ENCODE data around the gene KRTAP4-8. TPM values are rescaled to one million over a fixed set of nuclear protein-coding genes. Genes with fewer than 3 reads are reported as not detected.

KRTAP4-8 gene
- total RNA-seq, 1 experiment from 2014 or later: not detected

DNA sequence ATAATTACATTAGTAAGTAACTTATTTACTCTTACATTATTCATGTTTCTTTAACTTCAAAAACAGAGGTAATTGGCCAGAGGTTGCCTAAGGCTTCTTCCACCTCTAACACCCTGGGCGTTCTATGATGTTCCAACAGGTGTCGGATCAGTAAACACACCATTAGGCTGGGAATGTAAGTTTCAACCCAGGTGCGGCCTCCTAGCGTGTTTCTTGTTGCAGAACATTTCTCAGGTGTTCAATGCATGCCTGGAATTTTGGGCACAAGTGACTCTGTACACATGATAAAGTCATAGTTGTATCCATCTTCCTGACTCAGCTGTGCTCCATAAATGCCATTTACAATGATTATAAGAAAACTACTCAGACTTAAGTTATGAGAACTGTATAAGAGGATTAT is 43.9 kb downstream of the KRTAP4-8 start:
- no peak overlapping the region for H3K27ac ChIP-seq (ENCODE audit: low read length)
- no peaks in the 10 kb centered on the region for H3K27me3 ChIP-seq (ENCODE audit: control insufficient read depth, insufficient read depth, low read length)
- POLR2A ChIA-PET: no interaction called here
- H3K36me3 ChIP-seq (ENCODE audit: control insufficient read depth, insufficient read depth, low read length): no peaks in the 10 kb centered on the region
- in situ Hi-C loops (cut with HindIII; ENCODE audit: low pct_unique_long_range_greater_than_20kb, low sequenced_read_pairs) (no loop called here), intact Hi-C loops (cut with micrococcal nuclease; ENCODE audit: unreplicated experiment) (no loop called here)
- no peaks in the 10 kb centered on the region for H3K9me3 ChIP-seq (ENCODE audit: control insufficient read depth, insufficient read depth, low read depth, low read length)
- no peaks in the 10 kb centered on the region for H3K4me1 ChIP-seq (ENCODE audit: control insufficient read depth, insufficient read depth, low read length)
- H3K4me3 ChIP-seq (ENCODE audit: low read depth in 2 of 2, low read length in 2 of 2): no peak overlapping the region
- BruUV-seq (replicated peaks): no TSS peak
- no peak for TF ChIP-seq TCF7L2 (IDR thresholded peaks at IDR 0.05; ENCODE audit: low read depth, low read length)
- TF ChIP-seq, protein P1, sequence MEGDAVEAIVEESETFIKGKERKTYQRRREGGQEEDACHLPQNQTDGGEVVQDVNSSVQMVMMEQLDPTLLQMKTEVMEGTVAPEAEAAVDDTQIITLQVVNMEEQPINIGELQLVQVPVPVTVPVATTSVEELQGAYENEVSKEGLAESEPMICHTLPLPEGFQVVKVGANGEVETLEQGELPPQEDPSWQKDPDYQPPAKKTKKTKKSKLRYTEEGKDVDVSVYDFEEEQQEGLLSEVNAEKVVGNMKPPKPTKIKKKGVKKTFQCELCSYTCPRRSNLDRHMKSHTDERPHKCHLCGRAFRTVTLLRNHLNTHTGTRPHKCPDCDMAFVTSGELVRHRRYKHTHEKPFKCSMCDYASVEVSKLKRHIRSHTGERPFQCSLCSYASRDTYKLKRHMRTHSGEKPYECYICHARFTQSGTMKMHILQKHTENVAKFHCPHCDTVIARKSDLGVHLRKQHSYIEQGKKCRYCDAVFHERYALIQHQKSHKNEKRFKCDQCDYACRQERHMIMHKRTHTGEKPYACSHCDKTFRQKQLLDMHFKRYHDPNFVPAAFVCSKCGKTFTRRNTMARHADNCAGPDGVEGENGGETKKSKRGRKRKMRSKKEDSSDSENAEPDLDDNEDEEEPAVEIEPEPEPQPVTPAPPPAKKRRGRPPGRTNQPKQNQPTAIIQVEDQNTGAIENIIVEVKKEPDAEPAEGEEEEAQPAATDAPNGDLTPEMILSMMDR (IDR thresholded peaks at IDR 0.05): no peak
- TF ChIP-seq POLR2AphosphoS5 (IDR thresholded peaks at IDR 0.05; ENCODE audit: low read depth, low read length): no peak
- TF ChIP-seq, protein P2, sequence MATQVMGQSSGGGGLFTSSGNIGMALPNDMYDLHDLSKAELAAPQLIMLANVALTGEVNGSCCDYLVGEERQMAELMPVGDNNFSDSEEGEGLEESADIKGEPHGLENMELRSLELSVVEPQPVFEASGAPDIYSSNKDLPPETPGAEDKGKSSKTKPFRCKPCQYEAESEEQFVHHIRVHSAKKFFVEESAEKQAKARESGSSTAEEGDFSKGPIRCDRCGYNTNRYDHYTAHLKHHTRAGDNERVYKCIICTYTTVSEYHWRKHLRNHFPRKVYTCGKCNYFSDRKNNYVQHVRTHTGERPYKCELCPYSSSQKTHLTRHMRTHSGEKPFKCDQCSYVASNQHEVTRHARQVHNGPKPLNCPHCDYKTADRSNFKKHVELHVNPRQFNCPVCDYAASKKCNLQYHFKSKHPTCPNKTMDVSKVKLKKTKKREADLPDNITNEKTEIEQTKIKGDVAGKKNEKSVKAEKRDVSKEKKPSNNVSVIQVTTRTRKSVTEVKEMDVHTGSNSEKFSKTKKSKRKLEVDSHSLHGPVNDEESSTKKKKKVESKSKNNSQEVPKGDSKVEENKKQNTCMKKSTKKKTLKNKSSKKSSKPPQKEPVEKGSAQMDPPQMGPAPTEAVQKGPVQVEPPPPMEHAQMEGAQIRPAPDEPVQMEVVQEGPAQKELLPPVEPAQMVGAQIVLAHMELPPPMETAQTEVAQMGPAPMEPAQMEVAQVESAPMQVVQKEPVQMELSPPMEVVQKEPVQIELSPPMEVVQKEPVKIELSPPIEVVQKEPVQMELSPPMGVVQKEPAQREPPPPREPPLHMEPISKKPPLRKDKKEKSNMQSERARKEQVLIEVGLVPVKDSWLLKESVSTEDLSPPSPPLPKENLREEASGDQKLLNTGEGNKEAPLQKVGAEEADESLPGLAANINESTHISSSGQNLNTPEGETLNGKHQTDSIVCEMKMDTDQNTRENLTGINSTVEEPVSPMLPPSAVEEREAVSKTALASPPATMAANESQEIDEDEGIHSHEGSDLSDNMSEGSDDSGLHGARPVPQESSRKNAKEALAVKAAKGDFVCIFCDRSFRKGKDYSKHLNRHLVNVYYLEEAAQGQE (IDR thresholded peaks at IDR 0.05; ENCODE audit: insufficient read depth in 1 of 2, low read depth in 2 of 2, low read length in 1 of 2): no peak
- TF ChIP-seq SIN3A (IDR thresholded peaks at IDR 0.05; ENCODE audit: borderline replicate concordance, insufficient read depth, low read depth, low read length): no peak
- CTCF ChIA-PET: no interaction called here
- no peak for ATAC-seq
- no peak for DNase-seq (ENCODE audit: low read depth, low spot score)

DNA sequence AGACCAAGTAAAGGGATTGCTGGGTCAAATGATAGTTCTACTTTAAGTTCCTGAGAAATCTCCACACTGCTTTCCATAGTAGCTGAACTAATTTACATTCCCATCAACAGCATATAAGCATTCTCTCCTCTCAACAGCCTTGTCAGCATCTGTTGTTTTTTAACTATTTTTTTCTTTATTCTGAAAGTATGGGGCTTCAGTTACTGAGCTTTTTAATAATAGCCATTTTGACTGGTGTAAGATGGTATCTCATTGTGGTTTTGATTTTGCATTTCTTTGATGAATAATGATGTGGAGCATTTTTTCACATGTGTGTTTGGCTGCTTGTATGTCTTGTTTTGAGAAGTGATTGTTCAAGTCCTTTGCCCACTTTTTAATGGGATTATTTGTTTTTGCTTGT is 45.4 kb downstream of the KRTAP4-8 start:
- ATAC-seq (no peak), DNase-seq (ENCODE audit: low read depth, low spot score) (no peak)
- no peak for TF ChIP-seq TCF7L2 (IDR thresholded peaks at IDR 0.05; ENCODE audit: low read depth, low read length)
- TF ChIP-seq POLR2AphosphoS5 (IDR thresholded peaks at IDR 0.05; ENCODE audit: low read depth, low read length): no peak
- no peak for TF ChIP-seq SIN3A (IDR thresholded peaks at IDR 0.05; ENCODE audit: borderline replicate concordance, insufficient read depth, low read depth, low read length)
- TF ChIP-seq, protein P2 (IDR thresholded peaks at IDR 0.05; ENCODE audit: insufficient read depth in 1 of 2, low read depth in 2 of 2, low read length in 1 of 2): no peak
- TF ChIP-seq, protein P1 (IDR thresholded peaks at IDR 0.05): no peak
- Histone ChIP-seq H3K4me1 (ENCODE audit: control insufficient read depth, insufficient read depth, low read length) (no peaks in the 10 kb centered on the region), H3K27ac (ENCODE audit: low read length) (no peak overlapping the region), H3K36me3 (ENCODE audit: control insufficient read depth, insufficient read depth, low read length) (no peaks in the 10 kb centered on the region), H3K9me3 (ENCODE audit: control insufficient read depth, insufficient read depth, low read depth, low read length) (no peaks in the 10 kb centered on the region), H3K4me3 (ENCODE audit: low read depth in 2 of 2, low read length in 2 of 2) (no peak overlapping the region), H3K27me3 (ENCODE audit: control insufficient read depth, insufficient read depth, low read length) (0 out of 2 replicates have a peak, but pooled peaks cover 2% of the 10 kb centered on the region)
- in situ Hi-C loops (cut with HindIII; ENCODE audit: low pct_unique_long_range_greater_than_20kb, low sequenced_read_pairs) (no loop called here), intact Hi-C loops (cut with micrococcal nuclease; ENCODE audit: unreplicated experiment) (no loop called here)
- no TSS peak for BruUV-seq (replicated peaks)
- POLR2A ChIA-PET: interaction anchor here (0.6 kb wide), 1 partner anchor 206 kb away, joined by 6 read pairs; no protein-coding TSS in a partner anchor
- CTCF ChIA-PET: no interaction called here

Data from Panc1 (cell line).